ENCODE measurements around the gene PANK4. TPM values are rescaled to one million over a fixed set of nuclear protein-coding genes. Genes with fewer than 3 reads are reported as not detected.

PANK4 gene
- total and polyA plus RNA-seq, 3 donors from 2014 or later, result 23.2 to 84.7 (median 65.9) TPM

GRCh38 chr1:2472109-2472508, 54.3 kb downstream of the PANK4 start:
- no peaks in the 10 kb centered on the region for H3K9me3 ChIP-seq

GRCh38 chr1:2471587-2472001, 54.8 kb downstream of the PANK4 start:
- no peak for DNase-seq
- H3K27me3 ChIP-seq, result no peaks in the 10 kb centered on the region
- H3K4me1 ChIP-seq, result peaks cover 30% of the 10 kb centered on the region

More at GRCh38 chr1:2472109-2472508, 54.3 kb downstream of the PANK4 start:
- H3K27me3 ChIP-seq, result no peaks in the 10 kb centered on the region
- no peak overlapping the region for H3K27ac ChIP-seq
- no peak overlapping the region for H3K4me3 ChIP-seq
- 58 to 73% methylated on average over 5 to 17 of the region's 17 CpGs for WGBS, 2 donors
- intact Hi-C loops (cut with DNase I; ENCODE audit: low total_unique reads), result no loop called here
- TF ChIP-seq CTCF (IDR thresholded peaks at IDR 0.05) (no peak), POLR2A (IDR thresholded peaks at IDR 0.05) (no peak)
- no peak for DNase-seq
- no peaks in the 10 kb centered on the region for H3K36me3 ChIP-seq (ENCODE audit: low read depth, missing control alignments)
- peaks cover 30% of the 10 kb centered on the region for H3K4me1 ChIP-seq

GRCh38 chr1:2471159-2471471, 55.3 kb downstream of the PANK4 start:
- 80 to 88% methylated on average over 3 to 7 of the region's 7 CpGs for WGBS, 2 donors
- no peak overlapping the region for H3K27ac ChIP-seq
- TF ChIP-seq CTCF (IDR thresholded peaks at IDR 0.05) (no peak), POLR2A (IDR thresholded peaks at IDR 0.05) (no peak)
- intact Hi-C loops (cut with DNase I; ENCODE audit: low total_unique reads), result no loop called here
- no peaks in the 10 kb centered on the region for H3K27me3 ChIP-seq
- H3K36me3 ChIP-seq (ENCODE audit: low read depth, missing control alignments), result no peaks in the 10 kb centered on the region
- DNase-seq, result no peak
- H3K4me3 ChIP-seq, result no peak overlapping the region
- peaks cover 28% of the 10 kb centered on the region for H3K4me1 ChIP-seq
- H3K9me3 ChIP-seq, result no peaks in the 10 kb centered on the region

More at GRCh38 chr1:2471587-2472001, 54.8 kb downstream of the PANK4 start:
- no peak overlapping the region for H3K27ac ChIP-seq
- intact Hi-C loops (cut with DNase I; ENCODE audit: low total_unique reads), result no loop called here
- WGBS, 2 donors, result 87% methylated on average over 15 of the region's 15 CpGs; no CpG with 5 or more reads in 1 of the 2 donors
- H3K9me3 ChIP-seq, result no peaks in the 10 kb centered on the region
- no peaks in the 10 kb centered on the region for H3K36me3 ChIP-seq (ENCODE audit: low read depth, missing control alignments)
- H3K4me3 ChIP-seq, result no peak overlapping the region
- TF ChIP-seq POLR2A (IDR thresholded peaks at IDR 0.05) (no peak), CTCF (IDR thresholded peaks at IDR 0.05) (no peak)

GRCh38 chr1:2470290-2471158, 55.9 kb downstream of the PANK4 start:
- no peaks in the 10 kb centered on the region for H3K27me3 ChIP-seq
- no peak overlapping the region for H3K27ac ChIP-seq
- H3K36me3 ChIP-seq (ENCODE audit: low read depth, missing control alignments), result no peaks in the 10 kb centered on the region
- intact Hi-C loops (cut with DNase I; ENCODE audit: low total_unique reads), result no loop called here
- WGBS, 2 donors, result 48% methylated on average over 16 to 27 of the region's 27 CpGs
- no peak for DNase-seq
- peaks cover 22% of the 10 kb centered on the region for H3K4me1 ChIP-seq
- no peaks in the 10 kb centered on the region for H3K9me3 ChIP-seq
- TF ChIP-seq CTCF (IDR thresholded peaks at IDR 0.05) (no peak), POLR2A (IDR thresholded peaks at IDR 0.05) (no peak)
- H3K4me3 ChIP-seq, result no peak overlapping the region

All from testis (tissue), 3 donors.